Mesothelial cell of epicardium (in vitro differentiated cells): ENCODE results near the gene CAPN12. TPM values are rescaled to one million over a fixed set of nuclear protein-coding genes. Genes with fewer than 3 reads are reported as not detected.

Experiments used
- DNase-seq, 2 experiments: peaks; one replicate each; pipeline ENCODE4 v3.0.0; 2021; ENCODE audit warnings: low spot score in 2 of 2; ENCODE audit not compliant: unreplicated experiment in 2 of 2
- H3K27ac Mint-ChIP-seq: 2 replicates; pipeline ENCODE4 v1.8.0; 2021; ENCODE audit warnings: mixed read lengths
- H3K27me3 Mint-ChIP-seq: 2 replicates; pipeline ENCODE4 v1.8.0; 2021; ENCODE audit warnings: low read depth, mixed read lengths
- H3K36me3 Mint-ChIP-seq: 2 replicates; pipeline ENCODE4 v1.8.0; 2021; ENCODE audit warnings: mixed read lengths
- H3K4me1 Mint-ChIP-seq: 2 replicates; pipeline ENCODE4 v1.8.0; 2021; ENCODE audit warnings: mixed read lengths
- H3K4me3 Mint-ChIP-seq: 2 replicates; pipeline ENCODE4 v1.8.0; 2021; ENCODE audit warnings: mild to moderate bottlenecking, moderate library complexity, mixed read lengths
- H3K9me3 Mint-ChIP-seq: 2 replicates; pipeline ENCODE4 v1.8.0; 2021; ENCODE audit warnings: mixed read lengths
- CTCF ChIP-seq: fragments of 200-600 bp; sonication (generic); IDR thresholded peaks from one replicate; pipeline ENCODE4 v1.5.0; 2021; ENCODE audit warnings: antibody characterized with exemption; ENCODE audit not compliant: unreplicated experiment
- total RNA-seq: library from RNA; stranded (reverse); gene quantifications from 3 replicates; pipeline ENCODE4 v1.2.1, GENCODE V29; 2021

CAPN12 gene
- total RNA-seq, 1 donor from 2014 or later, result 6.7 TPM

- no peak for DNase-seq
- Mint-ChIP-seq H3K27ac (no peak overlapping the region), H3K27me3 (no peaks in the 10 kb centered on the region), H3K4me3 (no peak overlapping the region), H3K4me1 (no peaks in the 10 kb centered on the region), H3K36me3 (peaks cover 35% of the 10 kb centered on the region), H3K9me3 (no peaks in the 10 kb centered on the region)
- no peak for TF ChIP-seq CTCF
Measured at GRCh38 chr19:38707512-38708114, 36.7 kb downstream of the CAPN12 start.

GRCh38 chr19:38706792-38707511, 37.3 kb downstream of the CAPN12 start:
- Mint-ChIP-seq H3K4me1 (no peaks in the 10 kb centered on the region), H3K36me3 (peaks cover 35% of the 10 kb centered on the region), H3K4me3 (no peak overlapping the region), H3K27ac (peak overlapping the region; percentile 24), H3K27me3 (no peaks in the 10 kb centered on the region), H3K9me3 (no peaks in the 10 kb centered on the region)
- no peak for DNase-seq
- no peak for TF ChIP-seq CTCF

- Mint-ChIP-seq H3K9me3 (no peaks in the 10 kb centered on the region), H3K4me1 (no peaks in the 10 kb centered on the region), H3K27me3 (no peaks in the 10 kb centered on the region), H3K4me3 (no peak overlapping the region), H3K27ac (peak overlapping the region; percentile 30), H3K36me3 (peaks cover 33% of the 10 kb centered on the region)
- TF ChIP-seq CTCF, result no peak
- DNase-seq, result no peak
Measured at GRCh38 chr19:38705197-38706019, 38.9 kb downstream of the CAPN12 start.

GRCh38 chr19:38704488-38705026, 39.7 kb downstream of the CAPN12 start:
- no peak for DNase-seq
- H3K27ac Mint-ChIP-seq, result no peak overlapping the region
- no peaks in the 10 kb centered on the region for H3K27me3 Mint-ChIP-seq
- no peak for TF ChIP-seq CTCF
- H3K9me3 Mint-ChIP-seq, result no peaks in the 10 kb centered on the region
- no peaks in the 10 kb centered on the region for H3K4me1 Mint-ChIP-seq
- H3K36me3 Mint-ChIP-seq, result peaks cover 33% of the 10 kb centered on the region
- no peak overlapping the region for H3K4me3 Mint-ChIP-seq

GRCh38 chr19:38703509-38703908, 40.8 kb downstream of the CAPN12 start:
- DNase-seq, result no peak
- Mint-ChIP-seq H3K27ac (no peak overlapping the region), H3K27me3 (no peaks in the 10 kb centered on the region), H3K36me3 (peaks cover 32% of the 10 kb centered on the region), H3K4me1 (peaks cover 8% of the 10 kb centered on the region), H3K9me3 (no peaks in the 10 kb centered on the region), H3K4me3 (no peak overlapping the region)
- TF ChIP-seq CTCF, result no peak
